ENCODE data around the gene PRLH. TPM values are rescaled to one million over a fixed set of nuclear protein-coding genes. Genes with fewer than 3 reads are reported as not detected.

The PRLH gene
- total and polyA plus RNA-seq, 7 donors, result not detected

- no peak for ATAC-seq
- intact Hi-C loops (cut with DNase I), result no loop called here
- Histone ChIP-seq H3K27ac (no peak overlapping the region), H3K36me3 (ENCODE audit: insufficient read depth in 1 of 2, low read depth in 1 of 2) (no peaks in the 10 kb centered on the region), H3K4me3 (no peak overlapping the region), H3K4me1 (no peaks in the 10 kb centered on the region), H3K27me3 (ENCODE audit: insufficient read depth in 3 of 3, low read length in 2 of 3) (no peaks in the 10 kb centered on the region), H3K9me3 (no peaks in the 10 kb centered on the region)
- TF ChIP-seq CTCF (IDR thresholded peaks at IDR 0.05), result no peak
- DNase-seq, result no peak
- WGBS, 3 donors, result 73 to 76% (median 74%) methylated on average over 29 of the region's 29 CpGs
Measured at GRCh38 chr2:237538001-237538720, 28.2 kb upstream of the PRLH start.

- WGBS, 3 donors, result 84 to 89% (median 88%) methylated on average over 18 of the region's 18 CpGs
- no peaks in the 10 kb centered on the region for H3K4me1 ChIP-seq
- intact Hi-C loops (cut with DNase I), result no loop called here
- H3K9me3 ChIP-seq, result no peaks in the 10 kb centered on the region
- TF ChIP-seq CTCF (IDR thresholded peaks at IDR 0.05), result no peak
- no peaks in the 10 kb centered on the region for H3K27me3 ChIP-seq (ENCODE audit: insufficient read depth in 3 of 3, low read length in 2 of 3)
- ATAC-seq (no peak), DNase-seq (no peak)
- H3K4me3 ChIP-seq, result no peak overlapping the region
- H3K36me3 ChIP-seq (ENCODE audit: insufficient read depth in 1 of 2, low read depth in 1 of 2), result no peaks in the 10 kb centered on the region
- H3K27ac ChIP-seq, result no peak overlapping the region
Measured at GRCh38 chr2:237538901-237539300, 27.5 kb upstream of the PRLH start.

- intact Hi-C loops (cut with DNase I), result no loop called here
- no peaks in the 10 kb centered on the region for H3K36me3 ChIP-seq (ENCODE audit: insufficient read depth in 1 of 2, low read depth in 1 of 2)
- H3K4me1 ChIP-seq, result no peaks in the 10 kb centered on the region
- TF ChIP-seq CTCF (IDR thresholded peaks at IDR 0.05), result no peak
- whole genome bisulfite sequencing, 3 donors, result 39 to 48% (median 46%) methylated on average over 6 of the region's 6 CpGs
- no peak overlapping the region for H3K4me3 ChIP-seq
- H3K9me3 ChIP-seq, result no peaks in the 10 kb centered on the region
- no peaks in the 10 kb centered on the region for H3K27me3 ChIP-seq (ENCODE audit: insufficient read depth in 3 of 3, low read length in 2 of 3)
- ATAC-seq (no peak), DNase-seq (no peak)
- no peak overlapping the region for H3K27ac ChIP-seq
Measured at GRCh38 chr2:237539681-237540080, 26.7 kb upstream of the PRLH start.

GRCh38 chr2:237540223-237540775 is 26.1 kb upstream of the PRLH start:
- intact Hi-C loops (cut with DNase I), result no loop called here
- no peak overlapping the region for H3K4me3 ChIP-seq
- H3K4me1 ChIP-seq, result no peaks in the 10 kb centered on the region
- no peak for DNase-seq
- no peaks in the 10 kb centered on the region for H3K27me3 ChIP-seq (ENCODE audit: insufficient read depth in 3 of 3, low read length in 2 of 3)
- no peaks in the 10 kb centered on the region for H3K36me3 ChIP-seq (ENCODE audit: insufficient read depth in 1 of 2, low read depth in 1 of 2)
- H3K27ac ChIP-seq, result no peak overlapping the region
- H3K9me3 ChIP-seq, result no peaks in the 10 kb centered on the region
- TF ChIP-seq CTCF (IDR thresholded peaks at IDR 0.05), result no peak
- 61 to 77% (median 77%) methylated on average over 12 to 13 of the region's 13 CpGs for WGBS, 3 donors
- ATAC-seq, result peak in 2 of 4 donors; percentile 19 to 32

Measured in psoas muscle (tissue), 8 donors.